Keratinocyte (primary cell): Measurements from ENCODE around the gene FNDC3B. TPM values are rescaled to one million over a fixed set of nuclear protein-coding genes. Genes with fewer than 3 reads are reported as not detected.

Experiments
- DNase-seq: peaks from one replicate; pipeline ENCODE4 v3.0.0-alpha.2; 2011; ENCODE audit warnings: low read depth, missing footprints, low spot score
- FAIRE-seq: peaks from 2 replicates; lab custom pipeline; 2011; peaks lifted over from hg19 to GRCh38; lab: Jason Lieb, UNC
- H2AFZ ChIP-seq: 2 replicates; pipeline ENCODE4 v1.6.0; 2012; ENCODE audit warnings: low read length, control low read depth, inconsistent platforms; ENCODE audit not compliant: control insufficient read depth
- H3K27ac ChIP-seq: 2 replicates; pipeline ENCODE4 v1.5.1; 2011; ENCODE audit warnings: low read length; ENCODE audit not compliant: control insufficient read depth, insufficient read depth
- H3K27me3 ChIP-seq: 3 replicates; pipeline ENCODE4 v1.6.0; 2011; ENCODE audit warnings: low read length; ENCODE audit not compliant: control insufficient read depth, insufficient read depth; ENCODE audit errors: extremely low read depth
- H3K36me3 ChIP-seq, 2 experiments: 2 replicates in 1 of 2; 3 replicates in 1 of 2; pipeline ENCODE4 v1.5.1; 2011; ENCODE audit warnings: low read length in 2 of 2, mild to moderate bottlenecking in 1 of 2; ENCODE audit not compliant: control insufficient read depth in 2 of 2, insufficient read depth in 2 of 2; ENCODE audit errors: extremely low read depth in 1 of 2
- H3K4me1 ChIP-seq: 3 replicates; pipeline ENCODE4 v1.5.1; 2011; ENCODE audit warnings: low read length; ENCODE audit not compliant: control insufficient read depth, insufficient read depth; ENCODE audit errors: extremely low read depth
- H3K4me2 ChIP-seq: 3 replicates; pipeline ENCODE4 v1.6.0; 2011; ENCODE audit warnings: low read depth, low read length; ENCODE audit not compliant: control insufficient read depth, insufficient read depth; ENCODE audit errors: extremely low read depth
- H3K4me3 ChIP-seq, 3 experiments: fragments of 200-600 bp in 1 of 3; sonication (generic) in 1 of 3; 2 replicates in 2 of 3; 3 replicates in 1 of 3; pipeline ENCODE4 v1.5.1; 2011 to 2016; ENCODE audit warnings: low read length in 3 of 3, mild to moderate bottlenecking in 3 of 3, control low read depth in 2 of 3, inconsistent platforms in 1 of 3, low read depth in 1 of 3, mixed read lengths in 1 of 3, mixed run types in 1 of 3, moderate library complexity in 1 of 3; ENCODE audit not compliant: control insufficient read depth in 2 of 3, insufficient read depth in 2 of 3; ENCODE audit errors: extremely low read depth in 1 of 3
- H3K79me2 ChIP-seq: 2 replicates; pipeline ENCODE4 v1.6.0; 2012; ENCODE audit warnings: low read length; ENCODE audit not compliant: control insufficient read depth, insufficient read depth
- H3K9ac ChIP-seq: 3 replicates; pipeline ENCODE4 v1.6.0; 2011; ENCODE audit warnings: low read length; ENCODE audit not compliant: control insufficient read depth, insufficient read depth; ENCODE audit errors: extremely low read depth
- H3K9me1 ChIP-seq: 3 replicates; pipeline ENCODE4 v1.6.0; 2011; ENCODE audit warnings: low read length; ENCODE audit not compliant: control insufficient read depth, insufficient read depth; ENCODE audit errors: extremely low read depth
- H3K9me3 ChIP-seq: 2 replicates; pipeline ENCODE4 v1.5.1; 2012; ENCODE audit warnings: low read depth, low read length; ENCODE audit not compliant: control insufficient read depth
- H4K20me1 ChIP-seq: 3 replicates; pipeline ENCODE4 v1.6.0; 2011; ENCODE audit warnings: low read length; ENCODE audit not compliant: control insufficient read depth, insufficient read depth; ENCODE audit errors: extremely low read depth
- CTCF ChIP-seq, 3 experiments: IDR thresholded peaks in 1 of 3; conservative IDR thresholded peaks in 1 of 3; optimal IDR thresholded peaks in 1 of 3; 2 replicates in 2 of 3; 3 replicates in 1 of 3; pipeline versions ENCODE3 to v1.5.1; 2011; ENCODE audit warnings: low read length in 3 of 3, mild to moderate bottlenecking in 3 of 3, moderate library complexity in 2 of 3, control low read depth in 1 of 3, inconsistent platforms in 1 of 3; ENCODE audit not compliant: insufficient read depth in 2 of 3; ENCODE audit errors: extremely low read depth in 1 of 3
- EZH2 ChIP-seq: IDR thresholded peaks from one replicate; pipeline ENCODE4 v1.6.1; 2012; ENCODE audit warnings: inconsistent platforms, mild to moderate bottlenecking, low read length, moderate library complexity
- dilution Hi-C: fragments of 300-500 bp; cut with MboI; formaldehyde crosslinking; loops from one replicate; pipeline ENCODE4 v1.7.0; 2020; ENCODE audit warnings: low sequenced_read_pairs; ENCODE audit not compliant: extremely low pct_ligation_motif_present
- polyA plus RNA-seq, 5 experiments: library from polyadenylated mRNA; depleted of rRNA in 3 of 5; stranded (reverse) in 3 of 5; stranded (forward) in 1 of 5; unstranded in 1 of 5; fragments of >200 nt; gene quantifications; 1 replicate in 1 of 5; 2 replicates in 3 of 5; 3 replicates in 1 of 5; pipeline versions ENCODE4 v1.2.1 to v1.2.3, GENCODE V29; 2011 to 2012; ENCODE audit warnings: missing spikeins in 2 of 5, low read depth in 1 of 5, low replicate concordance in 1 of 5

Gene FNDC3B
- polyA plus RNA-seq, 1 donor (not counting 4 experiments of a cell fraction or from before 2014, with no cell fraction given), result 31.4 TPM

- dilution Hi-C loops, result no loop called here
- no peak for FAIRE-seq
- peaks cover 2% of the 10 kb centered on the region for H3K79me2 ChIP-seq
Observed at GRCh38 chr3:172274906-172275305, 235.5 kb downstream of the FNDC3B start.

GRCh38 chr3:172275586-172275985 lies 236.2 kb downstream of the FNDC3B start:
- TF ChIP-seq CTCF (optimal IDR thresholded peaks at IDR 0.05 in 1 of 3, IDR thresholded peaks at IDR 0.05 in 1 of 3, conservative IDR thresholded peaks at IDR 0.05 in 1 of 3; ENCODE audit: extremely low read depth in 1 of 3, insufficient read depth in 2 of 3, low read length in 3 of 3), result no peak
- no peak for TF ChIP-seq EZH2
- H3K4me1 ChIP-seq, result peaks cover 8% of the 10 kb centered on the region
- no peak overlapping the region for H3K9ac ChIP-seq
- no peak overlapping the region for H3K4me2 ChIP-seq
- no peak overlapping the region for H2AFZ ChIP-seq
- H3K4me3 ChIP-seq, result no peak overlapping the region
- no peak overlapping the region for H3K27ac ChIP-seq
- no peaks in the 10 kb centered on the region for H3K9me3 ChIP-seq
- DNase-seq (no peak), FAIRE-seq (no peak)
- H3K27me3 ChIP-seq, result no peaks in the 10 kb centered on the region
- dilution Hi-C loops, result no loop called here
- peaks cover 2 to 4% of the 10 kb centered on the region in 2 experiments for H3K36me3 ChIP-seq
- peaks cover 2% of the 10 kb centered on the region for H3K79me2 ChIP-seq
- no peaks in the 10 kb centered on the region for H3K9me1 ChIP-seq
- no peaks in the 10 kb centered on the region for H4K20me1 ChIP-seq

More at GRCh38 chr3:172274906-172275305, 235.5 kb downstream of the FNDC3B start:
- Histone ChIP-seq H3K4me1 (peaks cover 3% of the 10 kb centered on the region), H3K9ac (no peak overlapping the region), H3K27me3 (no peaks in the 10 kb centered on the region), H3K9me3 (no peaks in the 10 kb centered on the region), H3K4me2 (no peak overlapping the region), H2AFZ (no peak overlapping the region), H3K9me1 (no peaks in the 10 kb centered on the region), H3K4me3 (no peak overlapping the region), H3K27ac (no peak overlapping the region), H3K36me3 (peaks cover 2 to 9% of the 10 kb centered on the region in 2 experiments), H4K20me1 (no peaks in the 10 kb centered on the region)
- DNase-seq, result no peak
- TF ChIP-seq EZH2 (no peak), CTCF (optimal IDR thresholded peaks at IDR 0.05 in 1 of 3, IDR thresholded peaks at IDR 0.05 in 1 of 3, conservative IDR thresholded peaks at IDR 0.05 in 1 of 3; ENCODE audit: extremely low read depth in 1 of 3, insufficient read depth in 2 of 3, low read length in 3 of 3) (no peak)
